ENCODE results near the gene CAMTA1. TPM values are rescaled to one million over a fixed set of nuclear protein-coding genes. Genes with fewer than 3 reads are reported as not detected.

Gene CAMTA1
- total and polyA plus RNA-seq, 2 experiments from 2014 or later: 89.0 to 145 TPM

DNA sequence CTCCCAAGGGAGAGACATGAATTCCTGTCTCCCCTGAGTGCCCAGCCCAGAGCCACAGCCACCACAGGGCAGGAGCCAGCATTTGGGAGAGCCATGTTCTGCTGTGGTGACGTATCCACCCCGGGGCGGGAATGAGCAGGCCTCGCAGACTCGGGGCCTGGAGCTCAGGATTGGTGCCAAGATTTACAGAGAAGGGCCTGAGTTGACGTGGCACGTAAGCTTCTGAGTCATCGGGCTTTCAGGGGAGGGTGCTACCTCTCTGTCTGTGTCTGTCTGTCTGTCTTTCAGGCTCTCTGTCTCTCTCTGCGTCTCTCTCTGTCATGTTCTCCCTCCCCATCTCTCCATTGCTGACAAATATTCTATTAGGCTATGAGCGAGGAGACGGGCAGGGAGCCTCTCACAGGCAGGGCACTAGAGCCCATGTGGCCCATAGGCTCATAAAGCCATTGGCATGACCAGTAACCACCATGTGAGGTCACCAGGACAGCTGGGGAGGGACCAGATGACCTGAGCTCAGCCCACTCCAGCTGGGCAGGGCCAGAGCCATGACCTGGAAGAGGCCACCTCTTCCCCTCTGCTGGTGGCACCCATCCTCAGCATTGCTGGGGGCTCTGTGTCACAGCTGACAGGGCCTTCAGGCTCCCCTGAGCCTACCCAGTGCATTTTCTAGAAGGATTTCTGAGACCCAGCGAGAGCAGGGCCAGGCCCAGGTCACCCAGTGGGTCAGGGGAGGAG lies 685.8 kb downstream of the CAMTA1 start:
- H2AFZ ChIP-seq: no peak overlapping the region
- WGBS (ENCODE audit: low lambda C conversion rate, missing lambda C conversion rate): 67% methylated on average over 12 of the region's 12 CpGs
- no peak for TF ChIP-seq EZH2phosphoT487 (IDR thresholded peaks at IDR 0.05; ENCODE audit: low read depth, severe bottlenecking, unreplicated experiment)
- no peak for TF ChIP-seq EZH2 (IDR thresholded peaks at IDR 0.05; ENCODE audit: borderline replicate concordance)
- H3K4me1 ChIP-seq (ENCODE audit: insufficient read depth): peaks cover 11% of the 10 kb centered on the region
- no peaks in the 10 kb centered on the region for H3K9me3 ChIP-seq (ENCODE audit: low read depth)
- peak overlapping the region; percentile 62 for H3K27ac ChIP-seq
- H3K36me3 ChIP-seq (replicated peaks; ENCODE audit: insufficient read depth, low read depth): no peaks in the 10 kb centered on the region
- H3K27me3 ChIP-seq: no peaks in the 10 kb centered on the region
- H3K4me2 ChIP-seq: no peak overlapping the region
- H3K79me2 ChIP-seq: no peaks in the 10 kb centered on the region
- peak; percentile 85 for DNase-seq (ENCODE audit: low spot score)
- H4K20me1 ChIP-seq (ENCODE audit: insufficient read depth, poor library complexity, severe bottlenecking): no peaks in the 10 kb centered on the region
- no peaks in the 10 kb centered on the region for H3K9me2 ChIP-seq (replicated peaks; ENCODE audit: insufficient read depth)
- H3K4me3 ChIP-seq: no peak overlapping the region

DNA sequence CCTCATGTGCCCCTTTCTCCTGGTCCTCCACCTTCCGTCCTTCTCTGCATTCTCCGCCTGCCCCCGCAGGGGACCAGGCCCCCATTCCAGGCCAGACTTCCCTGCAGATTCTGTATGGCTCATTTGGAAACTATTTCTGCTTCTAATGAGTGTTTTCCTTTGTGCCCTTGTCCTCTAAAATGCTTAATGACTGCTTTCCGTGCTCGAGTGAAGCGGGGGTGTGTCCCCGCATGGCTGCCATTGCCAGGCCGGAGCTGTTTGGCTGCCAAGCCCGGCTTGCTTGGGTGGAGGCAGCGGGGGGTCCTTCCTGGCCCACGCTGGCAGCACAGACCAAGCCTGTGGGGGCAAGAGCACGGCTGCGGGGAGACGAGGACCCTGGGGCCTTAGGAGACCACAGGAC lies 686.6 kb downstream of the CAMTA1 start:
- no peaks in the 10 kb centered on the region for H3K36me3 ChIP-seq (replicated peaks; ENCODE audit: insufficient read depth, low read depth)
- H3K79me2 ChIP-seq: no peaks in the 10 kb centered on the region
- H3K9me3 ChIP-seq (ENCODE audit: low read depth): no peaks in the 10 kb centered on the region
- no peaks in the 10 kb centered on the region for H4K20me1 ChIP-seq (ENCODE audit: insufficient read depth, poor library complexity, severe bottlenecking)
- TF ChIP-seq EZH2phosphoT487 (IDR thresholded peaks at IDR 0.05; ENCODE audit: low read depth, severe bottlenecking, unreplicated experiment): no peak
- TF ChIP-seq EZH2 (IDR thresholded peaks at IDR 0.05; ENCODE audit: borderline replicate concordance): no peak
- TF ChIP-seq, protein P1, sequence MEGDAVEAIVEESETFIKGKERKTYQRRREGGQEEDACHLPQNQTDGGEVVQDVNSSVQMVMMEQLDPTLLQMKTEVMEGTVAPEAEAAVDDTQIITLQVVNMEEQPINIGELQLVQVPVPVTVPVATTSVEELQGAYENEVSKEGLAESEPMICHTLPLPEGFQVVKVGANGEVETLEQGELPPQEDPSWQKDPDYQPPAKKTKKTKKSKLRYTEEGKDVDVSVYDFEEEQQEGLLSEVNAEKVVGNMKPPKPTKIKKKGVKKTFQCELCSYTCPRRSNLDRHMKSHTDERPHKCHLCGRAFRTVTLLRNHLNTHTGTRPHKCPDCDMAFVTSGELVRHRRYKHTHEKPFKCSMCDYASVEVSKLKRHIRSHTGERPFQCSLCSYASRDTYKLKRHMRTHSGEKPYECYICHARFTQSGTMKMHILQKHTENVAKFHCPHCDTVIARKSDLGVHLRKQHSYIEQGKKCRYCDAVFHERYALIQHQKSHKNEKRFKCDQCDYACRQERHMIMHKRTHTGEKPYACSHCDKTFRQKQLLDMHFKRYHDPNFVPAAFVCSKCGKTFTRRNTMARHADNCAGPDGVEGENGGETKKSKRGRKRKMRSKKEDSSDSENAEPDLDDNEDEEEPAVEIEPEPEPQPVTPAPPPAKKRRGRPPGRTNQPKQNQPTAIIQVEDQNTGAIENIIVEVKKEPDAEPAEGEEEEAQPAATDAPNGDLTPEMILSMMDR (IDR thresholded peaks at IDR 0.05; ENCODE audit: poor library complexity): no peak
- H3K4me2 ChIP-seq: no peak overlapping the region
- no peak for DNase-seq (ENCODE audit: low spot score)
- H3K4me3 ChIP-seq: no peak overlapping the region
- H3K9me2 ChIP-seq (replicated peaks; ENCODE audit: insufficient read depth): no peaks in the 10 kb centered on the region
- H3K27ac ChIP-seq: peak overlapping the region; percentile 62
- no peaks in the 10 kb centered on the region for H3K27me3 ChIP-seq
- no peak overlapping the region for H2AFZ ChIP-seq
- 70% methylated on average over 14 of the region's 14 CpGs for WGBS (ENCODE audit: low lambda C conversion rate, missing lambda C conversion rate)
- H3K4me1 ChIP-seq (ENCODE audit: insufficient read depth): peaks cover 16% of the 10 kb centered on the region

DNA sequence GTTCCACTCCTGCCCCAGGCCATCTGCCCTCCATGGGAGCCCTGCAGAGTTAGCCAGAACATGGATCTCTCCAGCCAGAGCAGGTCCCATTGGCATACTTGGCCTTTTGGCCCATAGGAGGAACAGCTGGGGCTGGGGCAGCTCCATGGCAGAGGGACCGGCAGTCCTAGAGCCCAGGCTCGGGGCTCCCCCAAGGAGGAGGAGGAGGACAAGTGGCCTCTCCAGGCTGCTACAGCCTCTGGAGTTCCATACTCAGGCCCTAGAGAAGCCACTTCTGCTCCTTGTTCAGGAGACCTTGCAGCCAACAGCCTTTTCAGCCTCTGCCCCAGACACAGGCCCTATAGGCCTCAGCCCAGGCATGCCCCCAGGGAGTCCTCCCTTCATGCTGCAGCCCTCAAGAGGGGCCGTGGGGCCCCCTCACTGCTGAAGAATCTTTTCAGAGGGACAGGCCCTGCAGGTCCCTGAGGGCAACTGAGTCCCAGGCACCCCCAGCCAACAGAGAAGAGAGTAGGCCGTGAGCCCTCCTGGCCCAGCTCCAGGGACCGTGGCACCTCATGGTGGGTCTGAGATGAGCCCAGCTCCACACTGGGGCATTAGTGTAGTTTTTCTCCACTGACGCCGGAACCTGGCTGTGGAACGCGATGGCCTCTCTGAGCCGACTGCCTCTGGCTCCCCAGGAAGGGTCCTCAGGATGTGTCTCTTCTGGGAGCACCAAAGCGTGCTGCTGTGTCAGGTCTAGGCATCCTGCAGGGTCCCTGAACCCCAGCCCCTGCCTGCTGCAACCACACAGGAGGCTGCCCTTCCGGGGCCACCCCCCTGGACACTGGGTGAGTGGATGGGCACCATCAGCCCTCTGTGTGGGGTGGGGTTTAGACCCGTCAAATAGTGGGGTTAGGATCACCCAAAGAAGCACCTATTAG lies 688.2 kb downstream of the CAMTA1 start:
- H3K79me2 ChIP-seq: no peaks in the 10 kb centered on the region
- no peak overlapping the region for H3K4me2 ChIP-seq
- H3K4me3 ChIP-seq: no peak overlapping the region
- H3K36me3 ChIP-seq (replicated peaks; ENCODE audit: insufficient read depth, low read depth): no peaks in the 10 kb centered on the region
- no peaks in the 10 kb centered on the region for H3K27me3 ChIP-seq
- H3K9me2 ChIP-seq (replicated peaks; ENCODE audit: insufficient read depth): no peaks in the 10 kb centered on the region
- no peak overlapping the region for H2AFZ ChIP-seq
- no peaks in the 10 kb centered on the region for H4K20me1 ChIP-seq (ENCODE audit: insufficient read depth, poor library complexity, severe bottlenecking)
- no peak overlapping the region for H3K27ac ChIP-seq
- DNase-seq (ENCODE audit: low spot score): no peak
- TF ChIP-seq EZH2phosphoT487 (IDR thresholded peaks at IDR 0.05; ENCODE audit: low read depth, severe bottlenecking, unreplicated experiment) (no peak), EZH2 (IDR thresholded peaks at IDR 0.05; ENCODE audit: borderline replicate concordance) (no peak)
- H3K4me1 ChIP-seq (ENCODE audit: insufficient read depth): peaks cover 18% of the 10 kb centered on the region
- H3K9me3 ChIP-seq (ENCODE audit: low read depth): no peaks in the 10 kb centered on the region
- WGBS (ENCODE audit: low lambda C conversion rate, missing lambda C conversion rate): 94% methylated on average over 13 of the region's 13 CpGs

DNA sequence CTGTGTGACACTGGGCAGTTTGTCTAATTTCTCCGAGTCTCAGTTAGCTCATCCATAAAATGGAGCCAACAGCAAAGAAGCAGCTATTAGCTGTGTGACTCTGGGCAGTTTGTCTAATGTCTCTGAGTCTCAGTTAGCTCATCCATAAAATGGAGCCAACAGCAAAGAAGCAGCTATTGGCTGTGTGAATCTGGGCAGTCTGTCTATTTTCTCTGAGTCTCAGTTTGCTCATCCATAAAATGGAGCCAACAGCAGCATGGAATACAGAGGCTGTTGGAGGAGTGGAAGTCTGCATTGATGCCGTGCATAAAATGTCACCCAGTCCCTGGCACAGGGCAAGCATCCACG lies 688.9 kb downstream of the CAMTA1 start:
- WGBS (ENCODE audit: low lambda C conversion rate, missing lambda C conversion rate): 95% methylated on average over 3 of the region's 3 CpGs
- no peak for DNase-seq (ENCODE audit: low spot score)
- TF ChIP-seq, protein P1 (IDR thresholded peaks at IDR 0.05; ENCODE audit: poor library complexity): no peak
- TF ChIP-seq EZH2 (IDR thresholded peaks at IDR 0.05; ENCODE audit: borderline replicate concordance) (no peak), EZH2phosphoT487 (IDR thresholded peaks at IDR 0.05; ENCODE audit: low read depth, severe bottlenecking, unreplicated experiment) (no peak)

More for the DNA sequence above, 688.9 kb downstream of the CAMTA1 start:
- H3K9me3 ChIP-seq (ENCODE audit: low read depth): no peaks in the 10 kb centered on the region
- no peak overlapping the region for H3K4me2 ChIP-seq
- H2AFZ ChIP-seq: no peak overlapping the region
- H3K27ac ChIP-seq: no peak overlapping the region
- no peaks in the 10 kb centered on the region for H3K36me3 ChIP-seq (replicated peaks; ENCODE audit: insufficient read depth, low read depth)
- H3K9me2 ChIP-seq (replicated peaks; ENCODE audit: insufficient read depth): no peaks in the 10 kb centered on the region
- H4K20me1 ChIP-seq (ENCODE audit: insufficient read depth, poor library complexity, severe bottlenecking): no peaks in the 10 kb centered on the region
- peaks cover 21% of the 10 kb centered on the region for H3K4me1 ChIP-seq (ENCODE audit: insufficient read depth)
- H3K79me2 ChIP-seq: no peaks in the 10 kb centered on the region
- H3K4me3 ChIP-seq: no peak overlapping the region
- H3K27me3 ChIP-seq: no peaks in the 10 kb centered on the region

Data from hepatocyte (in vitro differentiated cells).